Measurements from ENCODE around the gene PRPF31. TPM values are rescaled to one million over a fixed set of nuclear protein-coding genes. Genes with fewer than 3 reads are reported as not detected.

PRPF31 gene
- total RNA-seq, 2 donors from 2014 or later: 39.5 to 65.6 TPM

DNA sequence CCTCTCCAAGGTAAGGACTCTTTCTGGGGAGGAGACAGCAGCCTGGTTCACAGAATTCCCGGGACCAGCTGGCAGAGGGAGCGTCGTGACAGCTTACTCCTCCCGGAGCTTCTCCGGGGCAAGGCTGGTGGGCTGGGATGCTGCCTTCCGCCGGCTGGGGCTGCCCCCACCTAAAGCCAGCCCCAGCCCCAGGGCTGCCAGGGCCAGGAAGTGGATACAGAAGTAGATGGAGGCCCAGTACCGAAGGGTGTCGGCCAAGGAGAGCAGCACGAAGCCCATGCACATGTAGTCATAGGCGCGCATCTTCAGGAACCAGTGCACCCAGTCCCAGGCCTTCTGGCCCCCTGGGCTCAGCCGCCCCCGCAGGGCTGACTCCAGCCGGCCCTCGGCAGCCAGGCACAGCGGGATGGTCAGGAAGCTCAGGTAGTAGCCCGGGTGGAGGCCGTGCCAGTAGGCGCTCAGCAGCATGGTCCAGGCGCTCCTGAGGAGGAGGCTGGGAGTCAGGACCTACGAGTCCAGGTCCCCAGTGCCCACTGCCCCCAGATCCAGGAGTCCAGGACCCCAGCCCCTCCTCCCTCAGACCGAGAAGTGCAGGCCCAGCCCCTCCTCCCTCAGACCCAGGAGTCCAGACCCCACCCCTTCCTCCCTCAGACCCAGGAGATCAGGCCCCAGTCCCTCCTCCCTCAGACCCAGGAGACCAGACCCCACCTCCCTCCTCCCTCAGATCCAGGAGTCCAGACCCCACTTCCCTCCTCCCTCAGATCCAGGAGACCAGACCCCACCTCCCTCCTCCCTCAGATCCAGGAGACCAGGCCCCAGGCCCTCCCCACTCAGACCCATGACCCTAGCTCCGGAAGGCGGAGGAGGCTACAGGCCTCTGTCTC, 58.6 kb downstream of the PRPF31 start:
- intact Hi-C loops (cut with DNase I): no loop called here
- TF ChIP-seq, protein P1, sequence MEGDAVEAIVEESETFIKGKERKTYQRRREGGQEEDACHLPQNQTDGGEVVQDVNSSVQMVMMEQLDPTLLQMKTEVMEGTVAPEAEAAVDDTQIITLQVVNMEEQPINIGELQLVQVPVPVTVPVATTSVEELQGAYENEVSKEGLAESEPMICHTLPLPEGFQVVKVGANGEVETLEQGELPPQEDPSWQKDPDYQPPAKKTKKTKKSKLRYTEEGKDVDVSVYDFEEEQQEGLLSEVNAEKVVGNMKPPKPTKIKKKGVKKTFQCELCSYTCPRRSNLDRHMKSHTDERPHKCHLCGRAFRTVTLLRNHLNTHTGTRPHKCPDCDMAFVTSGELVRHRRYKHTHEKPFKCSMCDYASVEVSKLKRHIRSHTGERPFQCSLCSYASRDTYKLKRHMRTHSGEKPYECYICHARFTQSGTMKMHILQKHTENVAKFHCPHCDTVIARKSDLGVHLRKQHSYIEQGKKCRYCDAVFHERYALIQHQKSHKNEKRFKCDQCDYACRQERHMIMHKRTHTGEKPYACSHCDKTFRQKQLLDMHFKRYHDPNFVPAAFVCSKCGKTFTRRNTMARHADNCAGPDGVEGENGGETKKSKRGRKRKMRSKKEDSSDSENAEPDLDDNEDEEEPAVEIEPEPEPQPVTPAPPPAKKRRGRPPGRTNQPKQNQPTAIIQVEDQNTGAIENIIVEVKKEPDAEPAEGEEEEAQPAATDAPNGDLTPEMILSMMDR (IDR thresholded peaks at IDR 0.05): no peak
- Histone ChIP-seq H3K4me1 (no peaks in the 10 kb centered on the region), H3K9me3 (no peaks in the 10 kb centered on the region), H3K36me3 (no peaks in the 10 kb centered on the region), H3K27ac (no peak overlapping the region), H3K9ac (ENCODE audit: low read depth in 2 of 2, low read length in 2 of 2) (no peak overlapping the region), H3K4me3 (no peak overlapping the region), H3K27me3 (no peaks in the 10 kb centered on the region)
- DNase-seq: no peak

DNA sequence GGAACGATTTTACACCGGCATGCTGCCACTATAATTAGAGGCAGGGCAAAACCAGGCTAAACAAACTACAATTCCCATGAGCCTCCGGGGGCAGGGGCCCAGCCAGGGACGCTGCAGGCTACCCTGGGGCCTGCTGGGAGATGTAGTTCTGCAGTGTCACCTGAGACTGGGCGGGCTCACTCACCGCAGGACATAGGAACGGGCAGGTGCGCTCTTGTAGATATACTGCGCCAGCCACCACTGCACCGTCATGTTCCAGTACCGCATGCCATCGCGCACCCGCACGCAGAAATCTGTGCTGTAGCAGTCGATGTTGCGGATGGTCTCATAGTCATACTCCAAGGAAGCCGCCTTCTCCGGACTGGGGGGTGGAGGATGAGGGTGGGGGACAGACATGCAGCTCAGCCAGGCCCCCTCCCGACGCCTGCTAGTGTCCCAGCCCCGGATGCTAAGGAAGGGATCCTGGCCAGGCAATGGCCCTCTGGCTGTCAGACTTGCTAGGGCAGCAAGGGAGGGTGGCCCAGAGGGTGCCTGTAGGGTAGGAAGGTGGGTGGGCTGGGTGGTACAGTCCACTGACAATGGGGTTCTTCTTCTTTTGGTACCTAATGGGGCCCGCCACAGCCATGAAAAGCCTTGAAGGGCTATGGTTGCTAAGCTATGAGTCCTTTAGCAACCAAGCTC, 63.2 kb downstream of the PRPF31 start:
- Histone ChIP-seq H3K4me1 (no peaks in the 10 kb centered on the region), H3K9me3 (no peaks in the 10 kb centered on the region), H3K36me3 (no peaks in the 10 kb centered on the region), H3K27ac (no peak overlapping the region), H3K4me3 (no peak overlapping the region), H3K27me3 (no peaks in the 10 kb centered on the region), H3K9ac (ENCODE audit: low read depth in 2 of 2, low read length in 2 of 2) (no peak overlapping the region)
- intact Hi-C loops (cut with DNase I): no loop called here
- peak; percentile 47 for DNase-seq
- TF ChIP-seq, protein P1 (IDR thresholded peaks at IDR 0.05): no peak

DNA sequence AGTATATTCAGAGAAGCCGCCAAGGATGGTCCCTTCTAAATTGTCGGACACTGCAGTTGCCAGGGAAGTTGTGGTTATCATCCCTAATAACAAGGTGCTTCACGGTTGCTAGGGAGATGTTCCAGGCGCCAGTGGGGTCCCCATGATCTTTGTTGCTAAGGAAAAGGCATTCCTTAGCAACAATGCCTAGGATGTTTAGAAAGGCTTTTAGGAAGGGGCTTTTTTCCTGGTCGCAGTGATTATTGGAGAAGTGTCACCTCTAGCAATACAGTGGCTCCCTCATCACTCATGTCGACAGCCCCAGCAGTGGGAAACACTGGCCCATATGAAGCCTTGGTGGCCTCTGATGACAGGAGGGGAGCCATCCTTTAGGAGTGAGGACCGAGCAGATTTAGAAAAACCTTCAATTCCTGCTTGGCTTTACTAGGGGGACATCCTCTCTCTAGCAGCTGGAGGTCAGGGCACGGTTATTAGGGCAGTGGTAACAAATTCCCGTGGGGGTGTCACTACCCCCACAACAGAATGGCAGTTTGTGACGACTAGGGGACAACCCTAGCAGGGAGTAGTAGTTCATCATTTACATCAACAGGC, 63.8 kb downstream of the PRPF31 start:
- H3K36me3 ChIP-seq: no peaks in the 10 kb centered on the region
- TF ChIP-seq, protein P1 (IDR thresholded peaks at IDR 0.05): no peak
- intact Hi-C loops (cut with DNase I): no loop called here
- H3K4me1 ChIP-seq: no peaks in the 10 kb centered on the region
- no peak overlapping the region for H3K27ac ChIP-seq
- no peak overlapping the region for H3K9ac ChIP-seq (ENCODE audit: low read depth in 2 of 2, low read length in 2 of 2)
- H3K9me3 ChIP-seq: no peaks in the 10 kb centered on the region
- H3K27me3 ChIP-seq: no peaks in the 10 kb centered on the region
- H3K4me3 ChIP-seq: no peak overlapping the region
- no peak for DNase-seq

DNA sequence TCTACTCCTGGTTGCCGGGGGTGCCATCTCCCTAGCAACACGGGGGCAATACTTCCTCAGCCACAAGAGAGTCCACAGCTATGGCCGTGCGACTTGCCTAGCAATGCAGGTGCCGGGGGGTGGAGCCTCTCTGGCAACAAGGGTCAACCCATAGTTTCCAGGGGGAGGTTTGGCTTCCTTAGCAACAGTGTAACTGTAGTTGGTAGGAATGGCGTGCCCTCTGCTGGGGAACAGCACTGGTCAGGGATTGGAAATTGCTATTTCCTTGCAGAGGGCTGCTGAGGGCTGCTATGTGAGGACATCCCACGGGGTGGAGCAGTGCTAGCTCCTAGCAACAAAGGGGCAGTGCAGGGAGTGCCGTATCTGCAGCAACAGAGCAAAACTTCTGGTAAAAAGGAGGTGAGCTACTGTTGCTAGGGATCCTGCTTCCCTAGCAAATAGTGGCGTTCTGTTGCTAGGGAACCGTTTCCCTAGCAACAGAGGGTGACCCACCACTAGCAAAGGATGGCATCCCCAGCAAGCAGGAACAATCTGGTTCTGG, 64.4 kb downstream of the PRPF31 start:
- Histone ChIP-seq H3K4me1 (no peaks in the 10 kb centered on the region), H3K36me3 (no peaks in the 10 kb centered on the region), H3K9me3 (no peaks in the 10 kb centered on the region), H3K27me3 (no peaks in the 10 kb centered on the region), H3K27ac (no peak overlapping the region), H3K9ac (ENCODE audit: low read depth in 2 of 2, low read length in 2 of 2) (no peak overlapping the region), H3K4me3 (no peak overlapping the region)
- TF ChIP-seq, protein P1 (IDR thresholded peaks at IDR 0.05): peak; percentile 41
- peak; percentile 75 for DNase-seq
- intact Hi-C loops (cut with DNase I): no loop called here

DNA sequence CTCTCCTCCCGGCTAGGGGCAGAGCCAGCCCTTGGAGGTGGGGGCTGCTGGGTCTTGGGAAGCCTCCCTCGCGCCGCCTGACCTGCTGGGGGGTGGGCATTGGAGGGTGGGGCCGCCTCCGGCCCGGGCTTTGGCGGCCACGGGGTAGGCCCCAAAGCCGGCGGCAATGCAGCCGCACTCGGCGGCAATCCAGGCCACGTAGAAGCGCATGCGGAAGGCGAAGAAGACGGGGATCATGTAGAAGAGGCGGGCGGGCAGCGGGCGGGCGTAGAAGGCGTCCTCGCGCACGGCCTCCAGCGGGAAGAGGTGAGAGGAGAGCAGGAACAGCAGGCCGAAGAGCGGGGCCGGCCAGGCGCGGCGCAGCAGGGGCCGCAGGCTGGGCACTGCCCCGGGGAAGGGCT, 65.1 kb downstream of the PRPF31 start:
- Histone ChIP-seq H3K27ac (no peak overlapping the region), H3K36me3 (no peaks in the 10 kb centered on the region), H3K4me1 (no peaks in the 10 kb centered on the region), H3K4me3 (no peak overlapping the region), H3K27me3 (no peaks in the 10 kb centered on the region), H3K9ac (ENCODE audit: low read depth in 2 of 2, low read length in 2 of 2) (no peak overlapping the region), H3K9me3 (no peaks in the 10 kb centered on the region)
- TF ChIP-seq, protein P1 (IDR thresholded peaks at IDR 0.05): no peak
- intact Hi-C loops (cut with DNase I): no loop called here
- DNase-seq: no peak
